ENCODE results near the gene CCDC6.

DNA sequence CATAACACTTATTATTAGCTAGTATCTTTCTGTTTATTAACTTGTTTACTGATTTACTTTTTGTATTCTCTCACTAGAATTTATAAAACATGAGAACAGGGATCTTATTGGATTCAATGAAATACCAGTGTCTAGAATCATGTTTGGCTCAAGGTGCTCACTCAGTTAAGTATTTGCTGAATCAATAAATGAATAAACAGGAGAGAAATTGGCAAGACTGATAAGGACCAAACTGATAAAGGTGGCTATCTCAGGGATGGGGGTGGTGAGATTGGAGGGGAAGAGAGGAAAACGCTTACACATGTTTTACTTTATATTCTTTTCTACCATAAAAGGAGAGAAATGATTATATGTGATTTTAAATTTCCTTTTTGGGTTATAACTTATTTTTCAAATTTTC, 43.3 kb upstream of the CCDC6 start:
- TF ChIP-seq, protein P1, sequence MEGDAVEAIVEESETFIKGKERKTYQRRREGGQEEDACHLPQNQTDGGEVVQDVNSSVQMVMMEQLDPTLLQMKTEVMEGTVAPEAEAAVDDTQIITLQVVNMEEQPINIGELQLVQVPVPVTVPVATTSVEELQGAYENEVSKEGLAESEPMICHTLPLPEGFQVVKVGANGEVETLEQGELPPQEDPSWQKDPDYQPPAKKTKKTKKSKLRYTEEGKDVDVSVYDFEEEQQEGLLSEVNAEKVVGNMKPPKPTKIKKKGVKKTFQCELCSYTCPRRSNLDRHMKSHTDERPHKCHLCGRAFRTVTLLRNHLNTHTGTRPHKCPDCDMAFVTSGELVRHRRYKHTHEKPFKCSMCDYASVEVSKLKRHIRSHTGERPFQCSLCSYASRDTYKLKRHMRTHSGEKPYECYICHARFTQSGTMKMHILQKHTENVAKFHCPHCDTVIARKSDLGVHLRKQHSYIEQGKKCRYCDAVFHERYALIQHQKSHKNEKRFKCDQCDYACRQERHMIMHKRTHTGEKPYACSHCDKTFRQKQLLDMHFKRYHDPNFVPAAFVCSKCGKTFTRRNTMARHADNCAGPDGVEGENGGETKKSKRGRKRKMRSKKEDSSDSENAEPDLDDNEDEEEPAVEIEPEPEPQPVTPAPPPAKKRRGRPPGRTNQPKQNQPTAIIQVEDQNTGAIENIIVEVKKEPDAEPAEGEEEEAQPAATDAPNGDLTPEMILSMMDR (IDR thresholded peaks at IDR 0.05) = no peak
- TF ChIP-seq POLR2A (IDR thresholded peaks at IDR 0.05) (no peak), EP300 (IDR thresholded peaks at IDR 0.05) (no peak), POLR2AphosphoS5 (IDR thresholded peaks at IDR 0.05) (no peak)

Measured in sigmoid colon (tissue), 4 donors.